HEK293 (cell line): ENCODE results near the gene NAPSA.
"Not testable (repeated sequence)": the region's sequence is repeated elsewhere in the genome, so short reads cannot be mapped to it uniquely, and the experiment has no call there.

Experiments
- CTCF ChIA-PET: fragments of 350-600 bp; formaldehyde crosslinking; extraction: SDS; loops from one replicate; lab custom pipeline; 2021; ENCODE audit warnings: antibody characterized with exemption; lab: Yijun Ruan, JAX
- POLR2A ChIA-PET: fragments of 300-600 bp; formaldehyde crosslinking; extraction: SDS; loops from one replicate; lab custom pipeline; 2020; ENCODE audit warnings: antibody characterized with exemption, inconsistent platforms; lab: Yijun Ruan, JAX
- H3K27ac ChIP-seq: fragments of 200-500 bp; sonication (Bioruptor generic); 2 replicates; pipeline ENCODE4 v1.5.1; 2014; ENCODE audit warnings: low read depth, low read length, control low read depth, inconsistent platforms; ENCODE audit errors: extremely low read depth
- H3K36me3 ChIP-seq, 2 experiments: fragments of 200-500 bp in 1 of 2; sonication (Bioruptor generic) in 1 of 2; 1 replicate in 1 of 2; 2 replicates in 1 of 2; pipeline ENCODE4 v1.5.1; 2014 to 2017; ENCODE audit warnings: inconsistent platforms in 2 of 2, low read length in 2 of 2; ENCODE audit not compliant: control insufficient read depth in 2 of 2, insufficient read depth in 1 of 2
- H3K4me1 ChIP-seq: fragments of 200-500 bp; sonication (Bioruptor generic); 2 replicates; pipeline ENCODE4 v1.5.1; 2014; ENCODE audit warnings: mild to moderate bottlenecking, low read length, inconsistent platforms; ENCODE audit not compliant: control insufficient read depth, insufficient read depth
- H3K4me3 ChIP-seq: 2 replicates; pipeline ENCODE4 v1.5.1; 2011; ENCODE audit warnings: low read depth, mild to moderate bottlenecking, control low read depth, low read length, moderate library complexity
- H3K9me3 ChIP-seq: fragments of 200-500 bp; sonication (Bioruptor generic); 2 replicates; pipeline ENCODE4 v1.5.1; 2014; ENCODE audit warnings: low read depth, low read length, inconsistent platforms; ENCODE audit not compliant: control insufficient read depth, insufficient read depth
- CTCF ChIP-seq: fragments of 450-650 bp; formaldehyde crosslinking; IDR thresholded peaks from 2 replicates; pipeline ENCODE4 v1.5.1; 2016; ENCODE audit warnings: missing biosample characterization, missing genetic modification characterization
- EGR2 ChIP-seq: fragments of 450-650 bp; formaldehyde crosslinking; IDR thresholded peaks from 2 replicates; pipeline ENCODE4 v1.5.1; 2016; ENCODE audit warnings: low read depth, missing biosample characterization, missing genetic modification characterization
- HIC1 ChIP-seq: fragments of 450-650 bp; formaldehyde crosslinking; IDR thresholded peaks from 2 replicates; pipeline ENCODE4 v1.5.1; 2016; ENCODE audit warnings: missing biosample characterization, missing genetic modification characterization
- KLF8 ChIP-seq: fragments of 450-650 bp; formaldehyde crosslinking; IDR thresholded peaks from 2 replicates; pipeline ENCODE4 v1.5.1; 2016; ENCODE audit warnings: missing biosample characterization, missing genetic modification characterization
- REPIN1 ChIP-seq: fragments of 450-650 bp; formaldehyde crosslinking; IDR thresholded peaks from 2 replicates; pipeline ENCODE4 v1.5.1; 2017; ENCODE audit warnings: missing biosample characterization, missing genetic modification characterization, low read depth
- SCRT1 ChIP-seq: fragments of 450-650 bp; formaldehyde crosslinking; IDR thresholded peaks from 2 replicates; pipeline ENCODE4 v1.5.1; 2016; ENCODE audit warnings: missing biosample characterization, missing genetic modification characterization, borderline replicate concordance
- SP2 ChIP-seq: fragments of 450-650 bp; formaldehyde crosslinking; IDR thresholded peaks from 2 replicates; pipeline ENCODE4 v1.5.1; 2016; ENCODE audit warnings: missing biosample characterization, missing genetic modification characterization
- SP3 ChIP-seq: fragments of 450-650 bp; formaldehyde crosslinking; IDR thresholded peaks from 2 replicates; pipeline ENCODE4 v1.5.1; 2016; ENCODE audit warnings: missing biosample characterization, missing genetic modification characterization
- ZBTB11 ChIP-seq: fragments of 450-650 bp; formaldehyde crosslinking; conservative IDR thresholded peaks from 2 replicates; pipeline ENCODE4 v1.5.1; 2016; ENCODE audit warnings: low read depth, missing biosample characterization, missing genetic modification characterization
- ZBTB17 ChIP-seq: fragments of 450-650 bp; formaldehyde crosslinking; IDR thresholded peaks from 2 replicates; pipeline ENCODE4 v1.5.1; 2016; ENCODE audit warnings: missing biosample characterization, missing genetic modification characterization
- ZIC2 ChIP-seq: fragments of 450-650 bp; formaldehyde crosslinking; IDR thresholded peaks from 2 replicates; pipeline ENCODE4 v1.5.1; 2016; ENCODE audit warnings: missing biosample characterization, missing genetic modification characterization
- ZNF335 ChIP-seq: fragments of 450-650 bp; formaldehyde crosslinking; conservative IDR thresholded peaks from 2 replicates; pipeline ENCODE4 v1.5.1; 2016; ENCODE audit warnings: missing biosample characterization, missing genetic modification characterization
- ZNF398 ChIP-seq: fragments of 450-650 bp; formaldehyde crosslinking; IDR thresholded peaks from 2 replicates; pipeline ENCODE4 v1.5.1; 2017; ENCODE audit warnings: missing biosample characterization, missing genetic modification characterization

NAPSA gene

GRCh38 chr19:50357178-50358100 lies 8.0 kb downstream of the NAPSA start (continued):
- TF ChIP-seq ZBTB11 (peak; percentile 33), ZNF335 (peak; percentile 65), ZNF398 (tag by site-specific recombination) (no peak), CTCF (tag by site-specific recombination) (peak; percentile 73), SCRT1 (tag by site-specific recombination) (peak; percentile 100), EGR2 (tag by site-specific recombination) (0 out of 2 replicates have a peak, but pooled peaks have one; percentile 7), ZIC2 (tag by site-specific recombination) (no peak), ZBTB17 (peak; percentile 66), HIC1 (tag by site-specific recombination) (0 out of 2 replicates have a peak, but pooled peaks have one; percentile 31), KLF8 (tag by site-specific recombination) (peak; percentile 28; the same call in 1 of the 2 replicates), SP3 (tag by site-specific recombination) (no peak)

GRCh38 chr19:50356691-50357177 lies 8.7 kb downstream of the NAPSA start:
- no peak overlapping the region for H3K4me3 ChIP-seq
- no peaks in the 10 kb centered on the region for H3K9me3 ChIP-seq
- POLR2A ChIA-PET, result interaction anchor here (1.1 to 1.4 kb wide), 4 partner anchors 12 to 103 kb away, joined by 3 to 7 read pairs (median 5); partner anchors contain the start of gene NR1H2
- no peak overlapping the region for H3K27ac ChIP-seq
- H3K4me1 ChIP-seq, result no peaks in the 10 kb centered on the region
- peaks cover 0 to 5% of the 10 kb centered on the region in 2 experiments; a peak in 1 of 3 replicates for H3K36me3 ChIP-seq
- CTCF ChIA-PET, result interaction anchor here (0.6 to 2.4 kb wide), 45 partner anchors 10 to 1540 kb away, joined by 3 to 40 read pairs (median 4); no protein-coding TSS in a partner anchor
- no peak for TF ChIP-seq SP2 (tag by site-specific recombination)
- TF ChIP-seq REPIN1, result peak; percentile 95
- TF ChIP-seq, all 188 proteins: peak for 1

- H3K9me3 ChIP-seq, H3K4me1 ChIP-seq, H3K4me3 ChIP-seq, H3K36me3 ChIP-seq, H3K27ac ChIP-seq: not testable (repeated sequence)
- POLR2A ChIA-PET, result interaction anchor here (0.6 kb wide), 1 partner anchor 306 kb away, joined by 3 read pairs; no protein-coding TSS in a partner anchor
- CTCF ChIA-PET, result interaction anchor here (1.1 to 1.2 kb wide), 4 partner anchors 10 to 206 kb away, joined by 3 to 4 read pairs (median 3); no protein-coding TSS in a partner anchor
Observed at GRCh38 chr19:50353487-50353880, 12.0 kb downstream of the NAPSA start.
